Measurements from ENCODE around the gene DDR2. TPM values are rescaled to one million over a fixed set of nuclear protein-coding genes. Genes with fewer than 3 reads are reported as not detected.

The DDR2 gene
- total RNA-seq, 1 experiment from 2014 or later: 0.67 TPM

GRCh38 chr1:162667381-162668080, 35.3 kb downstream of the DDR2 start:
- Histone ChIP-seq H3K4me3 (ENCODE audit: low read length) (no peak overlapping the region), H3K4me1 (ENCODE audit: low read length) (no peaks in the 10 kb centered on the region), H3K4me2 (ENCODE audit: low read depth, low read length, poor library complexity, severe bottlenecking) (no peak overlapping the region), H2AFZ (ENCODE audit: low read length) (no peak overlapping the region), H3K9me3 (ENCODE audit: low read length) (no peaks in the 10 kb centered on the region), H3K27ac (ENCODE audit: low read length) (no peak overlapping the region), H3K36me3 (ENCODE audit: insufficient read depth, low read length) (no peaks in the 10 kb centered on the region), H3K79me2 (ENCODE audit: low read length) (no peaks in the 10 kb centered on the region), H3K9ac (ENCODE audit: low read length) (no peak overlapping the region), H3K9me2 (replicated peaks; ENCODE audit: insufficient read depth, low read length) (no peaks in the 10 kb centered on the region), H3K27me3 (ENCODE audit: low read length) (no peaks in the 10 kb centered on the region), H4K20me1 (ENCODE audit: insufficient read depth, low read depth, low read length) (no peaks in the 10 kb centered on the region)
- no peak for DNase-seq

DNA sequence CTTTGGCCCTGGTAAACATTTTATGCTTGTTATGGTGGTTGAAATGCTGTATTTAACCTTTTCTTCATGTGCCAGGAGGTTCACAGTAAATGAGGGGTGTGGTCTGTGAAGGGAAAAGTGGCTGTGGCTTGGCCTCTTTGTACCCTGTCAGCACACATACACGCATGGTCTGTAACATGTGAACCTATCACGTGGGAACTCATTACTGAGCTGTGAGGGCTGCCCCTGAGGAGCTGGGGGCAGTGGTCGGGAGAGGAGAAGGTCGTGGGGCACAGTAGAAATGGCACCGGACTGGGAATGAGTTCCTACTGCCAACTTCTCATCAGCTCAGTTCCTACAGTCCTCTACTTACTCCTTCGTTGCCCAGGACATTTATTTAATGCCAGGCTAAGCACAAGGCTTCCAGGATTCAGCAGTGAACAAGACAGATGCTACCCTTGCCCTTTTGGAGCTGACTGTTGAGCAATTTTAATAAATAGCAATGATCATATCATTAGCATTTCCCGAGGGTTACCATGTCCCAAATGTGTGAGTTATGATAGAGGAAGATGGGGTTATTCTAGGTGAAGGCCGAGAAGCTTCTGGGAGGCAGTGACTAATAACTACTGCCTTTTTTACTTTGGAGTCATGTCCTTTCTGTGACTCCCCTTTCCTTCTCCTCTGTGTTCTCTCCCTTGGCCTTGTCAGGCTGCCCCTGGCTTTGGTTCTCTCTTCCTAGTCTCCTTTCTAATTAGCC, 38.8 kb downstream of the DDR2 start:
- no peaks in the 10 kb centered on the region for H3K27me3 ChIP-seq (ENCODE audit: low read length)
- no peaks in the 10 kb centered on the region for H3K9me3 ChIP-seq (ENCODE audit: low read length)
- no peaks in the 10 kb centered on the region for H3K36me3 ChIP-seq (ENCODE audit: insufficient read depth, low read length)
- H3K79me2 ChIP-seq (ENCODE audit: low read length): no peaks in the 10 kb centered on the region
- H3K27ac ChIP-seq (ENCODE audit: low read length): no peak overlapping the region
- no peak overlapping the region for H2AFZ ChIP-seq (ENCODE audit: low read length)
- H3K9ac ChIP-seq (ENCODE audit: low read length): no peak overlapping the region
- no peak overlapping the region for H3K4me3 ChIP-seq (ENCODE audit: low read length)
- no peak for DNase-seq
- H3K4me1 ChIP-seq (ENCODE audit: low read length): no peaks in the 10 kb centered on the region
- no peaks in the 10 kb centered on the region for H3K9me2 ChIP-seq (replicated peaks; ENCODE audit: insufficient read depth, low read length)
- no peak overlapping the region for H3K4me2 ChIP-seq (ENCODE audit: low read depth, low read length, poor library complexity, severe bottlenecking)
- H4K20me1 ChIP-seq (ENCODE audit: insufficient read depth, low read depth, low read length): no peaks in the 10 kb centered on the region

- H3K27ac ChIP-seq (ENCODE audit: low read length): no peak overlapping the region
- H3K4me2 ChIP-seq (ENCODE audit: low read depth, low read length, poor library complexity, severe bottlenecking): no peak overlapping the region
- no peaks in the 10 kb centered on the region for H4K20me1 ChIP-seq (ENCODE audit: insufficient read depth, low read depth, low read length)
- no peaks in the 10 kb centered on the region for H3K9me2 ChIP-seq (replicated peaks; ENCODE audit: insufficient read depth, low read length)
- H3K79me2 ChIP-seq (ENCODE audit: low read length): no peaks in the 10 kb centered on the region
- no peaks in the 10 kb centered on the region for H3K9me3 ChIP-seq (ENCODE audit: low read length)
- DNase-seq: no peak
- H3K4me1 ChIP-seq (ENCODE audit: low read length): no peaks in the 10 kb centered on the region
- H3K4me3 ChIP-seq (ENCODE audit: low read length): no peak overlapping the region
- H2AFZ ChIP-seq (ENCODE audit: low read length): no peak overlapping the region
- H3K27me3 ChIP-seq (ENCODE audit: low read length): no peaks in the 10 kb centered on the region
- no peaks in the 10 kb centered on the region for H3K36me3 ChIP-seq (ENCODE audit: insufficient read depth, low read length)
- H3K9ac ChIP-seq (ENCODE audit: low read length): no peak overlapping the region
Measured at GRCh38 chr1:162671664-162672410, 39.6 kb downstream of the DDR2 start.

- Histone ChIP-seq H3K36me3 (ENCODE audit: insufficient read depth, low read length) (no peaks in the 10 kb centered on the region), H3K27me3 (ENCODE audit: low read length) (no peaks in the 10 kb centered on the region), H3K9ac (ENCODE audit: low read length) (no peak overlapping the region), H3K9me2 (replicated peaks; ENCODE audit: insufficient read depth, low read length) (no peaks in the 10 kb centered on the region), H3K9me3 (ENCODE audit: low read length) (no peaks in the 10 kb centered on the region), H2AFZ (ENCODE audit: low read length) (no peak overlapping the region), H3K27ac (ENCODE audit: low read length) (no peak overlapping the region), H3K4me2 (ENCODE audit: low read depth, low read length, poor library complexity, severe bottlenecking) (no peak overlapping the region), H3K4me1 (ENCODE audit: low read length) (no peaks in the 10 kb centered on the region), H3K79me2 (ENCODE audit: low read length) (no peaks in the 10 kb centered on the region), H4K20me1 (ENCODE audit: insufficient read depth, low read depth, low read length) (no peaks in the 10 kb centered on the region), H3K4me3 (ENCODE audit: low read length) (no peak overlapping the region)
- DNase-seq: no peak
Measured at GRCh38 chr1:162672622-162673260, 40.5 kb downstream of the DDR2 start.

DNA sequence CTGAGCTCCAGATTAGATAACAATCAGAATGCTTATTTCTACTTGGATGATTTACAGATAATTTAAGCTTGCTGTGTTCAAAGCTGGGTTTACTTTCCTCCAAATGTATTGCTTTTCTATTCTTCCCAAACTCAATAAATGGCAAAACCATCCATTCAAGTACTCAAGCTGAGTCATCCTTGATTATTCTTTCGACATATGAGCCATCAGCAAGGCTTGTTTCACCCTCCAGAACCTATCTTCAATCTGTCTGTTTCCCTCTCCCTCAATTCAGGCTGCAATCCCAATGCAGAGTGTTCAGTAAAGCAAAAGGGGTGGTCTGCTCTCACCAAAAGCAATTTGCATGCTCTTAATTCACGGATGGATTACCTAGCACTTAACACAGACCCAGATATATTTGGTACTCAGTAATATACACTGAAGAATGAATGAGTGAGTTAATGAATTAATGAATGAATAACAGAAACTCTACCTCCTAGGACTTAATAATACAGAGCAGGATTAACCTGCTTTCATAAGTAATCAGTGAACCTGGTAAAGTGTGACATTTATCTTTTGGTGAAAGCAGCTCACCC, 41.9 kb downstream of the DDR2 start:
- no peak overlapping the region for H3K4me3 ChIP-seq (ENCODE audit: low read length)
- no peak overlapping the region for H3K9ac ChIP-seq (ENCODE audit: low read length)
- H4K20me1 ChIP-seq (ENCODE audit: insufficient read depth, low read depth, low read length): no peaks in the 10 kb centered on the region
- DNase-seq: no peak
- no peaks in the 10 kb centered on the region for H3K4me1 ChIP-seq (ENCODE audit: low read length)
- H3K9me3 ChIP-seq (ENCODE audit: low read length): no peaks in the 10 kb centered on the region
- H3K4me2 ChIP-seq (ENCODE audit: low read depth, low read length, poor library complexity, severe bottlenecking): no peak overlapping the region
- no peak overlapping the region for H2AFZ ChIP-seq (ENCODE audit: low read length)
- no peaks in the 10 kb centered on the region for H3K79me2 ChIP-seq (ENCODE audit: low read length)
- H3K27ac ChIP-seq (ENCODE audit: low read length): no peak overlapping the region
- H3K9me2 ChIP-seq (replicated peaks; ENCODE audit: insufficient read depth, low read length): no peaks in the 10 kb centered on the region
- no peaks in the 10 kb centered on the region for H3K36me3 ChIP-seq (ENCODE audit: insufficient read depth, low read length)
- no peaks in the 10 kb centered on the region for H3K27me3 ChIP-seq (ENCODE audit: low read length)

- no peaks in the 10 kb centered on the region for H3K27me3 ChIP-seq (ENCODE audit: low read length)
- H4K20me1 ChIP-seq (ENCODE audit: insufficient read depth, low read depth, low read length): no peaks in the 10 kb centered on the region
- no peak overlapping the region for H2AFZ ChIP-seq (ENCODE audit: low read length)
- H3K9ac ChIP-seq (ENCODE audit: low read length): no peak overlapping the region
- H3K4me2 ChIP-seq (ENCODE audit: low read depth, low read length, poor library complexity, severe bottlenecking): no peak overlapping the region
- no peaks in the 10 kb centered on the region for H3K9me3 ChIP-seq (ENCODE audit: low read length)
- H3K4me3 ChIP-seq (ENCODE audit: low read length): no peak overlapping the region
- DNase-seq: no peak
- H3K79me2 ChIP-seq (ENCODE audit: low read length): no peaks in the 10 kb centered on the region
- no peak overlapping the region for H3K27ac ChIP-seq (ENCODE audit: low read length)
- H3K36me3 ChIP-seq (ENCODE audit: insufficient read depth, low read length): no peaks in the 10 kb centered on the region
- H3K9me2 ChIP-seq (replicated peaks; ENCODE audit: insufficient read depth, low read length): no peaks in the 10 kb centered on the region
- no peaks in the 10 kb centered on the region for H3K4me1 ChIP-seq (ENCODE audit: low read length)
Measured at GRCh38 chr1:162676087-162676486, 43.8 kb downstream of the DDR2 start.

GRCh38 chr1:162676750-162677149, 44.5 kb downstream of the DDR2 start:
- H3K4me3 ChIP-seq (ENCODE audit: low read length): no peak overlapping the region
- no peak overlapping the region for H2AFZ ChIP-seq (ENCODE audit: low read length)
- H3K9me2 ChIP-seq (replicated peaks; ENCODE audit: insufficient read depth, low read length): no peaks in the 10 kb centered on the region
- H4K20me1 ChIP-seq (ENCODE audit: insufficient read depth, low read depth, low read length): no peaks in the 10 kb centered on the region
- no peaks in the 10 kb centered on the region for H3K27me3 ChIP-seq (ENCODE audit: low read length)
- H3K79me2 ChIP-seq (ENCODE audit: low read length): no peaks in the 10 kb centered on the region
- H3K36me3 ChIP-seq (ENCODE audit: insufficient read depth, low read length): no peaks in the 10 kb centered on the region
- H3K4me1 ChIP-seq (ENCODE audit: low read length): no peaks in the 10 kb centered on the region
- no peak for DNase-seq
- H3K27ac ChIP-seq (ENCODE audit: low read length): no peak overlapping the region
- no peak overlapping the region for H3K9ac ChIP-seq (ENCODE audit: low read length)
- H3K9me3 ChIP-seq (ENCODE audit: low read length): no peaks in the 10 kb centered on the region
- no peak overlapping the region for H3K4me2 ChIP-seq (ENCODE audit: low read depth, low read length, poor library complexity, severe bottlenecking)

All from Karpas-422 (cell line).